ENCODE results near the gene GTPBP8.

The GTPBP8 gene

GRCh38 chr3:112990672-112991602, at the start of gene GTPBP8:
Gene GTPBP8, plus strand, starts transcription at chr3:112990984. Its CDS starts 16 bp downstream, at chr3:112991000.
- Histone ChIP-seq H3K4me3 (ENCODE audit: low read depth, low read length) (peak within 1 kb of the TSS; percentile 87), H3K27ac (ENCODE audit: extremely low read depth, low read depth, low read length) (peak within 1 kb of the TSS; percentile 86), H3K4me1 (ENCODE audit: control insufficient read depth, insufficient read depth, low read length) (no peaks in the 10 kb centered on the region), H3K9me3 (ENCODE audit: control insufficient read depth, insufficient read depth, low read depth, low read length) (no peaks in the 10 kb centered on the region), H3K36me3 (ENCODE audit: control insufficient read depth in 2 of 2, insufficient read depth in 1 of 2, low read length in 2 of 2) (peaks cover 0 to 6% of the 10 kb centered on the region in 2 experiments; a peak in 1 of 3 replicates)
- ChIA-PET CTCF (interaction anchor here (0.7 to 1.9 kb wide), 5 partner anchors 9 to 979 kb away, joined by 3 to 5 read pairs (median 4); no protein-coding TSS in a partner anchor), POLR2A (interaction anchor here (0.7 to 1.5 kb wide), 5 partner anchors 11 to 349 kb away, joined by 3 to 8 read pairs (median 3); a partner anchor contains a TSS)
- TF ChIP-seq ZNF133 (tag by site-specific recombination; IDR thresholded peaks at IDR 0.05) (no peak), ZNF221 (tag by site-specific recombination; IDR thresholded peaks at IDR 0.05; ENCODE audit: borderline replicate concordance) (no peak), ZNF394 (tag by site-specific recombination; IDR thresholded peaks at IDR 0.05; ENCODE audit: borderline replicate concordance) (no peak; the same call in 1 of the 2 replicates), GLIS2 (tag by site-specific recombination; IDR thresholded peaks at IDR 0.05) (no peak), ZNF624 (tag by site-specific recombination; IDR thresholded peaks at IDR 0.05) (no peak), ZNF513 (tag by site-specific recombination; IDR thresholded peaks at IDR 0.05) (no peak), ZNF10 (tag by site-specific recombination; IDR thresholded peaks at IDR 0.05) (no peak; the same call in 1 of the 2 replicates), KLF1 (tag by site-specific recombination; IDR thresholded peaks at IDR 0.05) (peak; percentile 31; the same call in 1 of the 2 replicates), ZNF837 (tag by site-specific recombination; IDR thresholded peaks at IDR 0.05) (no peak), ZNF585B (tag by site-specific recombination; IDR thresholded peaks at IDR 0.05) (no peak), ZNF280C (tag by site-specific recombination; IDR thresholded peaks at IDR 0.05) (no peak), YY2 (tag by site-specific recombination; IDR thresholded peaks at IDR 0.05) (peak; percentile 92), ZNF518A (tag by site-specific recombination; conservative IDR thresholded peaks at IDR 0.05; ENCODE audit: low read depth) (peak; percentile 48; the same call in 1 of the 2 replicates), MEIS1 (CRISPR knock-in tag; IDR thresholded peaks at IDR 0.05; ENCODE audit: borderline replicate concordance) (no peak), ZNF398 (tag by site-specific recombination; IDR thresholded peaks at IDR 0.05) (no peak), ZNF596 (tag by site-specific recombination; IDR thresholded peaks at IDR 0.05) (no peak), ZNF670 (tag by site-specific recombination; IDR thresholded peaks at IDR 0.05; ENCODE audit: low read depth) (no peak), ZNF658 (tag by site-specific recombination; IDR thresholded peaks at IDR 0.05) (no peak), ZNF830 (tag by site-specific recombination; IDR thresholded peaks at IDR 0.05; ENCODE audit: low read depth) (no peak), ZFP37 (tag by site-specific recombination; IDR thresholded peaks at IDR 0.05) (0 out of 2 replicates have a peak, but pooled peaks have one; percentile 54), ZNF626 (tag by site-specific recombination; IDR thresholded peaks at IDR 0.05) (no peak), ZNF350 (tag by site-specific recombination; IDR thresholded peaks at IDR 0.05) (no peak), ZNF473 (tag by site-specific recombination; IDR thresholded peaks at IDR 0.05) (no peak), YY1 (tag by site-specific recombination; IDR thresholded peaks at IDR 0.05) (peak; percentile 83), ZNF501 (tag by site-specific recombination; IDR thresholded peaks at IDR 0.05) (peak; percentile 75; the same call in 1 of the 2 replicates)

All from HEK293 (cell line).